Prostate gland (tissue), 2 donors: ENCODE data around the gene FLRT1. TPM values are rescaled to one million over a fixed set of nuclear protein-coding genes. Genes with fewer than 3 reads are reported as not detected.

ENCODE experiments used
- DNase-seq: peaks from one replicate; pipeline ENCODE4 v3.0.0-alpha.2; 2019; ENCODE audit warnings: low spot score
- H3K27ac ChIP-seq, 2 donors: fragments of 200-600 bp; sonication (generic); 2 replicates each; pipeline ENCODE4 v1.5.1; 2017 to 2019
- H3K27me3 ChIP-seq: fragments of 200-600 bp; sonication (generic); replicated peaks from 2 replicates; pipeline ENCODE4 v1.5.1; 2019; ENCODE audit not compliant: insufficient read depth
- H3K36me3 ChIP-seq, 2 donors: fragments of 200-600 bp; sonication (generic); 1 replicate in 1 of 2; 2 replicates in 1 of 2; pipeline versions ENCODE4 v1.5.1 to v1.8.1; 2017 to 2019
- H3K4me1 ChIP-seq: fragments of 200-600 bp; sonication (generic); replicated peaks from 2 replicates; pipeline ENCODE4 v1.5.1; 2019
- H3K4me3 ChIP-seq, 2 donors: fragments of 200-600 bp; sonication (generic); 2 replicates each; pipeline ENCODE4 v1.5.1; 2017 to 2019
- H3K9me3 ChIP-seq: fragments of 200-600 bp; sonication (generic); 2 replicates; pipeline ENCODE4 v1.5.1; 2017
- CTCF ChIP-seq, 4 experiments: fragments of 200-600 bp in 2 of 4; fragments of 450-650 bp in 2 of 4; sonication (generic) in 2 of 4; IDR thresholded peaks; 1 replicate in 3 of 4; 2 replicates in 1 of 4; pipeline ENCODE4 v1.5.1; 2016 to 2019; ENCODE audit warnings: antibody characterized with exemption in 4 of 4, mild to moderate bottlenecking in 2 of 4, moderate library complexity in 2 of 4
- POLR2A ChIP-seq: fragments of 450-650 bp; IDR thresholded peaks from one replicate; pipeline ENCODE4 v1.6.1; 2016; ENCODE audit warnings: antibody characterized with exemption, mild to moderate bottlenecking
- POLR2AphosphoS5 ChIP-seq: sonication (generic); formaldehyde crosslinking; IDR thresholded peaks from one replicate; pipeline ENCODE4 v1.6.1; 2017; ENCODE audit warnings: antibody characterized with exemption
- WGBS: methylation state at CpG from one replicate; pipeline ENCODE4 v1.1.5; 2018; 5-methylcytosine and 5-hydroxymethylcytosine counted together
- intact Hi-C: fragments of 100-400 bp; cut with DNase I; formaldehyde crosslinking; loops from one replicate; pipeline ENCODE4 v1.14.2; 2022
- total RNA-seq, 2 donors: library from RNA; depleted of rRNA; stranded (reverse); fragments of >200 nt; gene quantifications; one replicate each; pipeline ENCODE4 v1.1.0, GENCODE V29; 2016

FLRT1 gene
- total RNA-seq, 2 donors from 2014 or later = 0.36 to 0.57 TPM

DNA sequence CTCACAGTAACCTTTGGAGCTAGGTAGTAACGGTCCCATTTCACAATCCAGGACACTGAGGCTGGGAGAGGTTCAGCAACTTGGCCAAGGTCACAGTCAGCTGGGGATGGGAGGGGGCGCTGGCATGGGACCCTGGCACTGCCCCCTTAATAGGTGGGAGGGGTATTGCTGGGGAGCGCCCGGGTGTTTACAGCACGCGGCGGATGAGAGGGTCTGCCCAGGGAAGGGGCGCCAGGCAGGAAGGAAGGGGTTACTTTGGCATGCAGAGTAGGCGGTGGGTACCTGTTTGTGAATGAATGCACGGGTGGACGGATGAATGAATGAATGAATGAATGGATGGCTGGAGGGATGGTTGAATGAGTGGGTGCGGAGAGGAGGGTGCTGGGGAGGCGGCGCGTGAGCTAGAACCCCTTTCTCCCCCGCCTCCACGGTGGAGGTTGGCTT is 628 bp upstream of the FLRT1 start:
- TF ChIP-seq POLR2A = no peak
- TF ChIP-seq CTCF (IDR thresholded peaks at IDR 0.05) = no peak
- no peak for TF ChIP-seq POLR2AphosphoS5
- Histone ChIP-seq H3K27me3 (no peaks in the 10 kb centered on the region), H3K36me3 (no peaks in the 10 kb centered on the region), H3K9me3 (no peaks in the 10 kb centered on the region), H3K4me3 (peak overlapping the region; percentile 31 to 40), H3K4me1 (no peaks in the 10 kb centered on the region), H3K27ac (no peak overlapping the region)
- intact Hi-C loops = no loop called here
- DNase-seq = no peak
- 3% methylated on average over 17 of the region's 17 CpGs for WGBS

DNA sequence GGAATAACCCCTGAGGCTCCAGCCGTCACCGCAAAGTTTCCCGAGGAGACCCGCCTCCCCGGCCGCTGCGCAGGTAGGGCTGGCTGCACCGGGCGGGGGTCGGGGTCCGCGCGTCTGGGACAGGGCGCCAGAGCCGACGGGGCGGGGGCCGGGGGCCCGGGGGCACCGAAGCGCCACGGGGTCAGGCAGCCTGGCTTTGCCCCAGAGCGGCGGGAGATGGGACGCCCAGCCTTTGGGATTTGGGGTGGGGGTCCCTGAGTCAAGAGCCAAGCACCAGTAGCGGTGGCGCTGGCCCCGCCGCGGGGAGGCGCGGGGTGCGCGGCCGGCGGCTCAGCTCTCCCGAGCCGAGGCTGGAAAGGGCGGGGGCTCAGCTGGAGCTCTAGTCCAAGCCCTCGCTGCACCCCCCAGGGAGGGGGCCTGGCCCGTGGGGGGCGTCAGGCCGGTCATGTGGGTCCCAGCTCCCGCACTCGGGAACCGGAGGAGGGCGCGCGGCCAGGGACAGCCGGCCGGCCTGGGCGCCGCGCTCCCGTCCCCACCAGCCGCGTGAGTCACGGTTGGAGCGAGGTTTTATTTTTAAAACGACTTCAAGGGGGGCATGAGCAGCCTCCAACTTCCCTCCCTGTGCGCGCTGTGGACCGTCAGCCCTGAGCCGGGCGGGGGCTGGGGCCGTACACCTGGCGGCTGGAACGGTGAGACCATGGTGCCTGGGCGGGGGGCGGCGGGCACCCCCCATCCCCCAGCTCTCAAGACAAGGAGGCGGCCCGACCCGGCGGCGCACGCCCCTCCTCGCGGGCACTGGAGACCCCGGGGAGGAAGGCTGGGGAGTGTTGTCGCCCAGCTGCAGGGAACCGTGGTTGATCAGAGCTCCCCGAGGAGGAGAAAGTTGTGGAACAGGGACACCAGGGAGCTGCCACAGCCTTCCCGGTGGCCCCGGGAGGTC is 626 bp downstream of the FLRT1 start:
- Histone ChIP-seq H3K9me3 (no peaks in the 10 kb centered on the region), H3K4me1 (no peaks in the 10 kb centered on the region), H3K27ac (no peak overlapping the region), H3K4me3 (peak overlapping the region; percentile 31 to 40), H3K27me3 (no peaks in the 10 kb centered on the region), H3K36me3 (no peaks in the 10 kb centered on the region)
- 3% methylated on average over 80 of the region's 85 CpGs for WGBS
- DNase-seq = no peak
- TF ChIP-seq POLR2AphosphoS5 = no peak
- TF ChIP-seq POLR2A = no peak
- TF ChIP-seq CTCF (IDR thresholded peaks at IDR 0.05) = peak in 1 of 4 experiments; percentile 2
- intact Hi-C loops = no loop called here

GRCh38 chr11:64037027-64037634 is 1.4 kb downstream of the FLRT1 start:
- DNase-seq = no peak
- intact Hi-C loops = no loop called here
- 36% methylated on average over 23 of the region's 23 CpGs for WGBS

DNA sequence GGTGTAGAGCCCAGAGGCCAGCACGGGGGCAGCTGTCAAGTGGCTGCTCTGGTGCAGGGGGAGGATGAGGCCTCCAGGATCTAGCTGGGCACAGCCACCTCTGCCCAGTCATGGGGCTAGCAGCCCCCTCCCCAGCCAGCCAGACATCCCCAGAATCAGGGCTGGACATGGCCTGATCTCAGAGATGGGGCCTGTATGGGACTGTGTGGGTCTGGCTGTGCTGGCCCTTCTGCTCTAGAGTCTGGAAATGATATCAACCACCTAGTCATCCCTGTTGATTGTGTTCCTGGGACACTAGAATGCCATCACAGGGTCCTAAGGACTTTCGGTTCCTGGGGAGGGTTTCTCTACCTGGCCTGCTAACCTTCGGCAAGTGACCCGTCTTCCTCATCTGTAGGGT is 2.8 kb downstream of the FLRT1 start:
- H3K4me1 ChIP-seq = no peaks in the 10 kb centered on the region
- no peaks in the 10 kb centered on the region for H3K9me3 ChIP-seq
- no peak for DNase-seq
- intact Hi-C loops = no loop called here
- no peaks in the 10 kb centered on the region for H3K27me3 ChIP-seq
- no peak overlapping the region for H3K27ac ChIP-seq
- H3K4me3 ChIP-seq = no peak overlapping the region
- 98% methylated on average over 4 of the region's 4 CpGs for WGBS
- TF ChIP-seq CTCF (IDR thresholded peaks at IDR 0.05) (no peak), POLR2AphosphoS5 (no peak), POLR2A (no peak)
- no peaks in the 10 kb centered on the region for H3K36me3 ChIP-seq

More at GRCh38 chr11:64037027-64037634, 1.4 kb downstream of the FLRT1 start:
- Histone ChIP-seq H3K4me3 (no peak overlapping the region), H3K4me1 (no peaks in the 10 kb centered on the region), H3K36me3 (no peaks in the 10 kb centered on the region), H3K27ac (no peak overlapping the region), H3K9me3 (no peaks in the 10 kb centered on the region), H3K27me3 (no peaks in the 10 kb centered on the region)
- no peak for TF ChIP-seq POLR2AphosphoS5
- TF ChIP-seq CTCF (IDR thresholded peaks at IDR 0.05) = no peak
- TF ChIP-seq POLR2A = no peak
